Measurements from ENCODE around the gene BRCC3. TPM values are rescaled to one million over a fixed set of nuclear protein-coding genes. Genes with fewer than 3 reads are reported as not detected.

BRCC3 gene
- total RNA-seq, 6 donors from 2014 or later: 11.6 to 21.0 (median 16.1) TPM

- Histone ChIP-seq H3K9me3 (no peaks in the 10 kb centered on the region), H3K27ac (no peak overlapping the region), H3K4me3 (no peak overlapping the region), H3K4me1 (peaks cover 0 to 7% (median 3%) of the 10 kb centered on the region in 4 donors), H3K36me3 (peaks cover 0 to 15% (median 0%) of the 10 kb centered on the region in 4 donors), H3K27me3 (no peaks in the 10 kb centered on the region)
- ATAC-seq (ENCODE audit: low FRiP score in 2 of 2): no peak
- 64 to 84% methylated on average over 5 of the region's 5 CpGs for WGBS, 2 donors
- no peak for TF ChIP-seq EP300 (IDR thresholded peaks at IDR 0.05)
- no peak for TF ChIP-seq POLR2AphosphoS5 (IDR thresholded peaks at IDR 0.05)
- TF ChIP-seq POLR2A (IDR thresholded peaks at IDR 0.05): no peak
- no peak for TF ChIP-seq CTCF (IDR thresholded peaks at IDR 0.05)
- DNase-seq: no peak
These were observed 18.4 kb upstream of the BRCC3 start for GRCh38 chrX:155052738-155053498.

DNA sequence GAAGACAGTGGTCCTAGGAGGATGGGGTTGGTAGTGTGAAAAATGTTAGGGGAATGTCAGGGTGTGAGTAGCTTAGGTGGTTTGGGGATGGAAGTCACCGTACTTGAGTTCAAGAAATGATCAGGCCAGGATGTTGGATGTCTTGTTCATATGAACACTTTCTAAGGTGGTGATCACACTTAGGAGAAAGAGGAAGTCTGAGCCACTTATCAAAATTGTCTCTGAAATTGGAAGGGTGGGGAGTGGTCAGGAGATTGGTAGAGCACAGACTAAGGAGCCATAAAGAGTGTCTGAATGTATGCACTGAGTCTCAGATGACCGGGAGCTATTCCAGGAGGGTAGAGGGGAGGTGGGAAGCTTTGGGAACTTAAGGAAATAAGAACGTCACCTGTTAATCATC, 17.7 kb upstream of the BRCC3 start:
- ATAC-seq (ENCODE audit: low FRiP score in 2 of 2) (no peak), DNase-seq (no peak)
- Histone ChIP-seq H3K4me1 (peaks cover 0 to 7% (median 3%) of the 10 kb centered on the region in 4 donors), H3K9me3 (no peaks in the 10 kb centered on the region), H3K27ac (no peak overlapping the region), H3K27me3 (no peaks in the 10 kb centered on the region), H3K36me3 (peaks cover 0 to 14% (median 0%) of the 10 kb centered on the region in 4 donors), H3K4me3 (no peak overlapping the region)
- 83 to 95% methylated on average over 3 of the region's 3 CpGs for WGBS, 2 donors
- TF ChIP-seq CTCF (IDR thresholded peaks at IDR 0.05) (no peak), EP300 (IDR thresholded peaks at IDR 0.05) (no peak), POLR2A (IDR thresholded peaks at IDR 0.05) (no peak), POLR2AphosphoS5 (IDR thresholded peaks at IDR 0.05) (no peak)

GRCh38 chrX:155054255-155054654, 17.1 kb upstream of the BRCC3 start:
- no peak overlapping the region for H3K4me3 ChIP-seq
- H3K9me3 ChIP-seq: no peaks in the 10 kb centered on the region
- no peak for DNase-seq
- ATAC-seq (ENCODE audit: low FRiP score in 2 of 2): no peak
- no peak overlapping the region for H3K27ac ChIP-seq
- H3K4me1 ChIP-seq: peaks cover 0 to 7% (median 2%) of the 10 kb centered on the region in 4 donors
- WGBS, 2 donors: 88 to 91% methylated on average over 4 of the region's 4 CpGs
- no peaks in the 10 kb centered on the region for H3K27me3 ChIP-seq
- TF ChIP-seq EP300 (IDR thresholded peaks at IDR 0.05): no peak
- TF ChIP-seq POLR2AphosphoS5 (IDR thresholded peaks at IDR 0.05): no peak
- TF ChIP-seq POLR2A (IDR thresholded peaks at IDR 0.05): no peak
- no peak for TF ChIP-seq CTCF (IDR thresholded peaks at IDR 0.05)
- peaks cover 0 to 14% (median 0%) of the 10 kb centered on the region in 4 donors for H3K36me3 ChIP-seq

- Histone ChIP-seq H3K9me3 (no peaks in the 10 kb centered on the region), H3K4me1 (peaks cover 0 to 7% (median 2%) of the 10 kb centered on the region in 4 donors), H3K27me3 (no peaks in the 10 kb centered on the region), H3K27ac (no peak overlapping the region), H3K36me3 (peaks cover 0 to 14% (median 0%) of the 10 kb centered on the region in 4 donors), H3K4me3 (no peak overlapping the region)
- WGBS, 2 donors: 83 to 86% methylated on average over 3 of the region's 3 CpGs
- ATAC-seq (ENCODE audit: low FRiP score in 2 of 2) (no peak), DNase-seq (no peak)
- TF ChIP-seq CTCF (IDR thresholded peaks at IDR 0.05) (no peak), EP300 (IDR thresholded peaks at IDR 0.05) (no peak)
These were observed 15.8 kb upstream of the BRCC3 start for GRCh38 chrX:155055494-155055893.

DNA sequence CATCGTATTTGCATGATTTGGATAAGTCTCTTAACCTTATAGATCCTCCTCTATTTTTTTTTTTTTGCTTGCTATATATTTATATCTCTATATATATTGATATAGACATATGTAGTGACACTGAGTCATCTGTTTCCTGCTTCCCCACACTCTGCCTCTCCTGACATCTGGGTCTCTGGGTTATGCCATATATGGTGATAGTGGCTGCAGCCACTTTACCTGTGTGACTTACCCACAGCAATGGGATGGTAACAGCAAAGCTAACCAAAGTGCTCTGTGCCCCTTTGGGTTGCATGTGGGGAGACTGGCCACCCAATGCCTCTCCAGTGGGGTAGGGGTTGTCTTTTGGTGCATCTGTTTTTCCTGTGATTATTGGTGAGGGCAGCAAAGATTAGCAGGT, 14.8 kb upstream of the BRCC3 start:
- Histone ChIP-seq H3K27ac (peak overlapping the region in 1 of 4 donors; percentile 61), H3K4me1 (peaks cover 0 to 7% (median 2%) of the 10 kb centered on the region in 4 donors), H3K9me3 (no peaks in the 10 kb centered on the region), H3K27me3 (no peaks in the 10 kb centered on the region), H3K4me3 (no peak overlapping the region), H3K36me3 (peaks cover 0 to 14% (median 0%) of the 10 kb centered on the region in 4 donors)
- ATAC-seq (ENCODE audit: low FRiP score in 2 of 2) (no peak), DNase-seq (no peak)
- WGBS, 2 donors: 83 to 92% methylated on average over 1 of the region's 1 CpG
- TF ChIP-seq EP300 (IDR thresholded peaks at IDR 0.05) (no peak), POLR2AphosphoS5 (IDR thresholded peaks at IDR 0.05) (no peak), CTCF (IDR thresholded peaks at IDR 0.05) (no peak), POLR2A (IDR thresholded peaks at IDR 0.05) (no peak)
